Immature natural killer cell (primary cell): ENCODE data around the gene RGP1. TPM values are rescaled to one million over a fixed set of nuclear protein-coding genes. Genes with fewer than 3 reads are reported as not detected.

Experiments
- DNase-seq, 3 donors: peaks; one replicate each; pipeline ENCODE4 v3.0.0; 2022; ENCODE audit warnings: mixed read lengths in 1 of 3
- H3K27ac Mint-ChIP-seq, 6 donors: one replicate each; pipeline ENCODE4 v1.8.0; 2020; ENCODE audit warnings: mixed read lengths in 6 of 6, mild to moderate bottlenecking in 5 of 6, inconsistent platforms in 4 of 6, moderate library complexity in 3 of 6
- H3K27me3 Mint-ChIP-seq, 3 donors: one replicate each; pipeline ENCODE4 v1.8.0; 2020 to 2021; ENCODE audit warnings: low read depth in 3 of 3, mild to moderate bottlenecking in 3 of 3, mixed read lengths in 3 of 3, moderate library complexity in 3 of 3, inconsistent platforms in 1 of 3
- H3K36me3 Mint-ChIP-seq, 3 donors: one replicate each; pipeline ENCODE4 v1.8.0; 2020; ENCODE audit warnings: mixed read lengths in 3 of 3, inconsistent platforms in 2 of 3, mild to moderate bottlenecking in 2 of 3
- H3K4me1 Mint-ChIP-seq, 2 donors: one replicate each; pipeline ENCODE4 v1.8.0; 2020; ENCODE audit warnings: inconsistent platforms in 2 of 2, mild to moderate bottlenecking in 2 of 2, mixed read lengths in 2 of 2, moderate library complexity in 1 of 2
- H3K4me3 Mint-ChIP-seq, 5 donors: one replicate each; pipeline ENCODE4 v1.8.0; 2020; ENCODE audit warnings: mild to moderate bottlenecking in 5 of 5, mixed read lengths in 5 of 5, inconsistent platforms in 3 of 5, moderate library complexity in 3 of 5
- H3K9me3 Mint-ChIP-seq, 6 donors: one replicate each; pipeline ENCODE4 v1.8.0; 2020; ENCODE audit warnings: mild to moderate bottlenecking in 6 of 6, mixed read lengths in 6 of 6, inconsistent platforms in 4 of 6, moderate library complexity in 3 of 6
- polyA plus RNA-seq, 3 donors: library from polyadenylated mRNA; unstranded; fragments of 300-500 nt; fragmentation: Illumina TruSeq; gene quantifications; one replicate each; pipeline ENCODE4 v1.2.3, GENCODE V29; 2021

RGP1 gene
- polyA plus RNA-seq, 3 donors from 2014 or later, result 5.4 to 10.6 (median 8.2) TPM

- Mint-ChIP-seq H3K4me3 (no peak overlapping the region), H3K4me1 (peaks cover 20 to 24% of the 10 kb centered on the region in 2 donors), H3K27me3 (peaks cover 0 to 2% (median 0%) of the 10 kb centered on the region in 3 donors), H3K36me3 (peaks cover 8 to 21% (median 18%) of the 10 kb centered on the region in 3 donors), H3K9me3 (no peaks in the 10 kb centered on the region), H3K27ac (no peak overlapping the region)
- peak; percentile 64 to 67 (median 64) for DNase-seq
These were observed 20.8 kb upstream of the RGP1 start for GRCh38 chr9:35728041-35728971.

GRCh38 chr9:35729101-35729500 is 20.0 kb upstream of the RGP1 start:
- Mint-ChIP-seq H3K4me1 (peaks cover 21 to 28% of the 10 kb centered on the region in 2 donors), H3K27ac (no peak overlapping the region), H3K9me3 (no peaks in the 10 kb centered on the region), H3K4me3 (no peak overlapping the region), H3K36me3 (peaks cover 8 to 16% (median 14%) of the 10 kb centered on the region in 3 donors), H3K27me3 (peaks cover 0 to 2% (median 0%) of the 10 kb centered on the region in 3 donors)
- no peak for DNase-seq

GRCh38 chr9:35729700-35730485 is 19.2 kb upstream of the RGP1 start:
- DNase-seq, result peak; percentile 42 to 55 (median 49)
- H3K36me3 Mint-ChIP-seq, result peaks cover 2 to 9% (median 7%) of the 10 kb centered on the region in 3 donors
- H3K9me3 Mint-ChIP-seq, result no peaks in the 10 kb centered on the region
- H3K4me1 Mint-ChIP-seq, result peaks cover 17 to 23% of the 10 kb centered on the region in 2 donors
- no peak overlapping the region for H3K4me3 Mint-ChIP-seq
- peaks cover 0 to 1% (median 0%) of the 10 kb centered on the region in 3 donors for H3K27me3 Mint-ChIP-seq
- no peak overlapping the region for H3K27ac Mint-ChIP-seq

- no peaks in the 10 kb centered on the region for H3K27me3 Mint-ChIP-seq
- no peaks in the 10 kb centered on the region for H3K9me3 Mint-ChIP-seq
- no peak for DNase-seq
- H3K4me3 Mint-ChIP-seq, result no peak overlapping the region
- H3K4me1 Mint-ChIP-seq, result peaks cover 13 to 22% of the 10 kb centered on the region in 2 donors
- peaks cover 0 to 10% (median 4%) of the 10 kb centered on the region in 3 donors for H3K36me3 Mint-ChIP-seq
- H3K27ac Mint-ChIP-seq, result no peak overlapping the region
These were observed 18.6 kb upstream of the RGP1 start for GRCh38 chr9:35730486-35730854.

- Mint-ChIP-seq H3K4me3 (peak overlapping the region in 2 of 5 donors; percentile 92 to 96), H3K36me3 (peaks cover 0 to 11% (median 0%) of the 10 kb centered on the region in 3 donors), H3K9me3 (no peaks in the 10 kb centered on the region), H3K27ac (peak overlapping the region in 4 of 6 donors; percentile 94 to 96 (median 94)), H3K4me1 (peaks cover 18 to 26% of the 10 kb centered on the region in 2 donors), H3K27me3 (no peaks in the 10 kb centered on the region)
- DNase-seq, result no peak
These were observed 17.5 kb upstream of the RGP1 start for GRCh38 chr9:35731415-35732184.

- peaks cover 18 to 26% of the 10 kb centered on the region in 2 donors for H3K4me1 Mint-ChIP-seq
- peak; percentile 95 to 97 (median 96) for DNase-seq
- H3K27ac Mint-ChIP-seq, result peak within 1 kb of the TSS in 4 of 6 donors; percentile 94 to 96 (median 94)
- peaks cover 0 to 14% (median under 1%) of the 10 kb centered on the region in 3 donors for H3K36me3 Mint-ChIP-seq
- no peaks in the 10 kb centered on the region for H3K9me3 Mint-ChIP-seq
- peak within 1 kb of the TSS in 2 of 5 donors; percentile 92 to 96 for H3K4me3 Mint-ChIP-seq
- no peaks in the 10 kb centered on the region for H3K27me3 Mint-ChIP-seq
These were observed 16.8 kb upstream of the RGP1 start, which contains the start of the genes CREB3 and TLN1 for GRCh38 chr9:35732185-35732799. Gene CREB3, plus strand, starts transcription at chr9:35732666. Its CDS starts 107 bp downstream, at chr9:35732773. Gene TLN1, minus strand, starts transcription at chr9:35732195. Its CDS starts 6,501 bp downstream, at chr9:35725694.

- Mint-ChIP-seq H3K4me1 (peaks cover 18 to 26% of the 10 kb centered on the region in 2 donors), H3K27ac (peak overlapping the region in 4 of 6 donors; percentile 94 to 96 (median 94)), H3K27me3 (no peaks in the 10 kb centered on the region), H3K36me3 (peaks cover 0 to 19% (median 5%) of the 10 kb centered on the region in 3 donors), H3K9me3 (no peaks in the 10 kb centered on the region), H3K4me3 (peak overlapping the region in 2 of 5 donors; percentile 92 to 96)
- DNase-seq, result no peak
These were observed 16.1 kb upstream of the RGP1 start for GRCh38 chr9:35732800-35733541.

GRCh38 chr9:35734096-35734495 is 15.0 kb upstream of the RGP1 start:
- H3K9me3 Mint-ChIP-seq, result no peaks in the 10 kb centered on the region
- peak overlapping the region in 1 of 5 donors; percentile 25 for H3K4me3 Mint-ChIP-seq
- peaks cover 18 to 26% of the 10 kb centered on the region in 2 donors for H3K4me1 Mint-ChIP-seq
- H3K36me3 Mint-ChIP-seq, result peaks cover 5 to 30% (median 7%) of the 10 kb centered on the region in 3 donors
- no peak for DNase-seq
- no peaks in the 10 kb centered on the region for H3K27me3 Mint-ChIP-seq
- peak overlapping the region in 1 of 6 donors; percentile 68 for H3K27ac Mint-ChIP-seq

- peaks cover 8 to 37% (median 9%) of the 10 kb centered on the region in 3 donors for H3K36me3 Mint-ChIP-seq
- H3K27me3 Mint-ChIP-seq, result no peaks in the 10 kb centered on the region
- DNase-seq, result peak; percentile 56 to 64 (median 56)
- H3K4me1 Mint-ChIP-seq, result peaks cover 18 to 26% of the 10 kb centered on the region in 2 donors
- H3K9me3 Mint-ChIP-seq, result no peaks in the 10 kb centered on the region
- H3K27ac Mint-ChIP-seq, result peak overlapping the region in 5 of 6 donors; percentile 40 to 50 (median 45)
- H3K4me3 Mint-ChIP-seq, result no peak overlapping the region
These were observed 12.9 kb upstream of the RGP1 start for GRCh38 chr9:35736201-35736633.

GRCh38 chr9:35737143-35737542 is 11.9 kb upstream of the RGP1 start:
- DNase-seq, result no peak
- no peaks in the 10 kb centered on the region for H3K9me3 Mint-ChIP-seq
- no peak overlapping the region for H3K4me3 Mint-ChIP-seq
- peaks cover 0 to 1% (median 0%) of the 10 kb centered on the region in 3 donors for H3K27me3 Mint-ChIP-seq
- no peak overlapping the region for H3K27ac Mint-ChIP-seq
- H3K4me1 Mint-ChIP-seq, result peaks cover 27 to 33% of the 10 kb centered on the region in 2 donors
- peaks cover 8 to 42% (median 9%) of the 10 kb centered on the region in 3 donors for H3K36me3 Mint-ChIP-seq

- no peak for DNase-seq
- H3K4me3 Mint-ChIP-seq, result no peak overlapping the region
- no peaks in the 10 kb centered on the region for H3K9me3 Mint-ChIP-seq
- H3K36me3 Mint-ChIP-seq, result peaks cover 9 to 52% (median 11%) of the 10 kb centered on the region in 3 donors
- peaks cover 0 to 1% (median 0%) of the 10 kb centered on the region in 3 donors for H3K27me3 Mint-ChIP-seq
- peaks cover 22 to 33% of the 10 kb centered on the region in 2 donors for H3K4me1 Mint-ChIP-seq
- H3K27ac Mint-ChIP-seq, result peak overlapping the region in 2 of 6 donors; percentile 23 to 37
These were observed 10.9 kb upstream of the RGP1 start for GRCh38 chr9:35738186-35738585.

GRCh38 chr9:35738924-35739323 is 10.2 kb upstream of the RGP1 start:
- Mint-ChIP-seq H3K27ac (peak overlapping the region in 1 of 6 donors; percentile 37), H3K4me1 (peaks cover 21 to 35% of the 10 kb centered on the region in 2 donors), H3K4me3 (no peak overlapping the region), H3K9me3 (no peaks in the 10 kb centered on the region), H3K36me3 (peaks cover 14 to 59% (median 18%) of the 10 kb centered on the region in 3 donors), H3K27me3 (peaks cover 0 to 1% (median 0%) of the 10 kb centered on the region in 3 donors)
- DNase-seq, result no peak
